Measurements from ENCODE around the gene KCNN1. TPM values are rescaled to one million over a fixed set of nuclear protein-coding genes. Genes with fewer than 3 reads are reported as not detected.
A peak's percentile ranks its signal among the peaks of the same experiment; 100 is the strongest.

KCNN1 gene
- total RNA-seq, 6 experiments from 2014 or later: not detected

DNA sequence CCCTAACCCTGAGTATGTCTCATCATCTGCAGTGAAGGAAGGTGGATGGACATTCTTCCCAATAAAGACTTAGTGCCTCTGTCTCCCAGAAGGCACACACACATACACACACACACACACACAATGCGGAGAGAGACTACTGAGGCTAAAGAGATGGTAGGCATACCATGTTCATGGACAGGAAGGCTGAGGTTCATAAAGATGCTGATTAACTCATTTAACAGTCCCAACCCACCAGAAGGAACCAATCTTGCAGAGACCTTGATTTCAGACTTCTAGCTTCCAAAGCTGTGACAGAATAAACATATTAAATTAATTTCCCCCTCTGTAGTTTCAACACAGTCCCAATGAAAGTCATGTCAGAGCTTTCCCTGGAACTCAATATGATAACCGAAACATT is 74.1 kb downstream of the KCNN1 start:
- Mint-ChIP-seq H3K27me3 (ENCODE audit: insufficient read depth) (peaks cover 15% of the 10 kb centered on the region; the same call in 1 of the 2 replicates), H3K4me1 (ENCODE audit: low read depth) (peaks cover 13% of the 10 kb centered on the region), H3K9me3 (peaks cover 5% of the 10 kb centered on the region), H3K36me3 (ENCODE audit: low read depth) (no peaks in the 10 kb centered on the region; the same call in 1 of the 2 replicates), H3K4me3 (no peak overlapping the region), H3K27ac (no peak overlapping the region)
- TF ChIP-seq, protein P1, sequence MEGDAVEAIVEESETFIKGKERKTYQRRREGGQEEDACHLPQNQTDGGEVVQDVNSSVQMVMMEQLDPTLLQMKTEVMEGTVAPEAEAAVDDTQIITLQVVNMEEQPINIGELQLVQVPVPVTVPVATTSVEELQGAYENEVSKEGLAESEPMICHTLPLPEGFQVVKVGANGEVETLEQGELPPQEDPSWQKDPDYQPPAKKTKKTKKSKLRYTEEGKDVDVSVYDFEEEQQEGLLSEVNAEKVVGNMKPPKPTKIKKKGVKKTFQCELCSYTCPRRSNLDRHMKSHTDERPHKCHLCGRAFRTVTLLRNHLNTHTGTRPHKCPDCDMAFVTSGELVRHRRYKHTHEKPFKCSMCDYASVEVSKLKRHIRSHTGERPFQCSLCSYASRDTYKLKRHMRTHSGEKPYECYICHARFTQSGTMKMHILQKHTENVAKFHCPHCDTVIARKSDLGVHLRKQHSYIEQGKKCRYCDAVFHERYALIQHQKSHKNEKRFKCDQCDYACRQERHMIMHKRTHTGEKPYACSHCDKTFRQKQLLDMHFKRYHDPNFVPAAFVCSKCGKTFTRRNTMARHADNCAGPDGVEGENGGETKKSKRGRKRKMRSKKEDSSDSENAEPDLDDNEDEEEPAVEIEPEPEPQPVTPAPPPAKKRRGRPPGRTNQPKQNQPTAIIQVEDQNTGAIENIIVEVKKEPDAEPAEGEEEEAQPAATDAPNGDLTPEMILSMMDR (IDR thresholded peaks at IDR 0.05): no peak
- no peak for DNase-seq

DNA sequence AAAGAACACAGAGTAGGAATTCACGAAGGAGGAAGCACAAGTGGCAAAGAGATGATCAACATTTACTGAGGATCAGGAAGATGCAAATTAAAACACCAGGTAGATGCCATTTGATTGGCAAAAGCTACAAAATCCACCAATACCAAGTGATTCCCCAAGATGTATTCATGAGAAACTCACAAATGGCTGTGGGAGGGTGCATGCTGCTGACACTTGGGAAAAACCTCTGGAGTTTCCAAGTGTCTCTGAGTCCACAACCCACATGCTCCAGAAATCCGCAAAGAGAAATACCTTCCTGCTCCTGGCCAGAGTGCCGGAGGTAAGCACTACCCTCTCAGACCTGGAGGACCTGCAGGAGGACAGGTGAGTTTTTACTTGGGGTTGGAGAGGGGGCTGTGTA is 76.8 kb downstream of the KCNN1 start:
- Mint-ChIP-seq H3K4me3 (no peak overlapping the region), H3K27ac (no peak overlapping the region), H3K9me3 (peaks cover 5% of the 10 kb centered on the region), H3K36me3 (ENCODE audit: low read depth) (no peaks in the 10 kb centered on the region; the same call in 1 of the 2 replicates), H3K4me1 (ENCODE audit: low read depth) (peaks cover 21% of the 10 kb centered on the region), H3K27me3 (ENCODE audit: insufficient read depth) (peaks cover 15% of the 10 kb centered on the region; the same call in 1 of the 2 replicates)
- no peak for DNase-seq
- TF ChIP-seq, protein P1 (IDR thresholded peaks at IDR 0.05): no peak

DNA sequence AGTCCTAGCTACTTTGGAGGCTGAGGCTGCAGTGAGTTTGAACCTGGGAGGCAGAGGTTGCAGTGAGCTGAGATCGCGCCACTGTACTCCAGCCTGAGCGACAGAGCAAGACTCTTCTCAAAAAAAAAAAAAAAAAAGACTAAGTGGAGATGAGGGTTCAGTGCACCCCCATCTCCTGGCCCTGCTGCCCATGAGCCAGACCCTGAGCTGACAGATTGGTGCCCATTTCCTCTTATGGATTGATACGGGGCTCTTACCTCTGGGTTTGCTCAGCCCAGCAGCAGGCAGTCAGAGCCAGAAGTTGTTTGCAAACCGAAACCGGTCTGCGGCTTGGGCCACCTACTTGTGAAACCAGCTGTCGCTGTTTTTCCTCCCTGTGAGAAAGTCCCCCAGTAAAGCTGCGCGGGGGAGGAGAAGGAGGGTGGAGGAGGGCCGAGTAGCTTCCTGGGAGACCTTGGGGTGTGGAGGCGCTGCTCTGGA is 78.0 kb downstream of the KCNN1 start:
- Mint-ChIP-seq H3K36me3 (ENCODE audit: low read depth) (no peaks in the 10 kb centered on the region; the same call in 1 of the 2 replicates), H3K4me1 (ENCODE audit: low read depth) (peaks cover 22% of the 10 kb centered on the region), H3K27ac (peak overlapping the region; percentile 86), H3K9me3 (peaks cover 5% of the 10 kb centered on the region), H3K27me3 (ENCODE audit: insufficient read depth) (peaks cover 14% of the 10 kb centered on the region; the same call in 1 of the 2 replicates), H3K4me3 (peak overlapping the region; percentile 70)
- TF ChIP-seq, protein P1 (IDR thresholded peaks at IDR 0.05): no peak
- peak; percentile 35 for DNase-seq

DNA sequence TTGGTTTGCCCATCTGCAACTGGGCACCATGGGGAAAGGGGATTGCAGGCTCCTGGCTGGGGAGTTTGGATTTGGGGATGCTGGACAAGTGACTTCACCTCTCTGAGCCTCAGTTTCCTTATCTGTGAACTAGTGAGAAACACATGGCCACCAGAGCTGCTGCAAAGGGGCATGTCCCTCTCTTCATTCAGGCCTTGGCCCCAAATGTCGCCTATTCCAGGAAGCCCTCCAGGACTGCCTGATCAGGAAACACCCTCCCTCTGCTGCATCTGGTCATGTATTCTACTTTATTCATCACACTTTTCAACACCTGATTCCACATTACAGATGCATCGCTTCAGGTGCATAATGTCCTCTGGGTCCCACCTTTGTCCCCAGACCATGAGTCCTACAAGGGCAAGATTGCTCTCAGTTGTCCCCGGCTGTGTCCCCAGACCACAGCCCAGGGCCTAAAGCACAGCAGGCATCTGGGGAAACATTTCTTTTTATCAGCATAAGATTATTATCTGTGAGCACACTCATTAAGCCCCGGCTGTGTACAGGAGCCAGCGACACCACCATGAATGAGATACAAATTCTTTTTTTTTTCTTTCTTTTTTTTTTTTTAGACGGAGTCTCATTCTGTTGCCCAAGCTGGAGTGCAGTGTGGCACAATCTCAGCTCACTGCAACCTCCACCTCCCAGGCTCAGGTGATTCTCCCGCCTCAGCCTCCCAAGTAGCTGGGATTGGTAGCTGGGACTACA is 78.6 kb downstream of the KCNN1 start:
- Mint-ChIP-seq H3K36me3 (ENCODE audit: low read depth) (no peaks in the 10 kb centered on the region; the same call in 1 of the 2 replicates), H3K9me3 (peaks cover 5% of the 10 kb centered on the region), H3K4me3 (peak overlapping the region; percentile 70), H3K4me1 (ENCODE audit: low read depth) (peaks cover 27% of the 10 kb centered on the region), H3K27ac (peak overlapping the region; percentile 86), H3K27me3 (ENCODE audit: insufficient read depth) (peaks cover 8% of the 10 kb centered on the region; the same call in 1 of the 2 replicates)
- TF ChIP-seq, protein P1 (IDR thresholded peaks at IDR 0.05): no peak
- DNase-seq: no peak

DNA sequence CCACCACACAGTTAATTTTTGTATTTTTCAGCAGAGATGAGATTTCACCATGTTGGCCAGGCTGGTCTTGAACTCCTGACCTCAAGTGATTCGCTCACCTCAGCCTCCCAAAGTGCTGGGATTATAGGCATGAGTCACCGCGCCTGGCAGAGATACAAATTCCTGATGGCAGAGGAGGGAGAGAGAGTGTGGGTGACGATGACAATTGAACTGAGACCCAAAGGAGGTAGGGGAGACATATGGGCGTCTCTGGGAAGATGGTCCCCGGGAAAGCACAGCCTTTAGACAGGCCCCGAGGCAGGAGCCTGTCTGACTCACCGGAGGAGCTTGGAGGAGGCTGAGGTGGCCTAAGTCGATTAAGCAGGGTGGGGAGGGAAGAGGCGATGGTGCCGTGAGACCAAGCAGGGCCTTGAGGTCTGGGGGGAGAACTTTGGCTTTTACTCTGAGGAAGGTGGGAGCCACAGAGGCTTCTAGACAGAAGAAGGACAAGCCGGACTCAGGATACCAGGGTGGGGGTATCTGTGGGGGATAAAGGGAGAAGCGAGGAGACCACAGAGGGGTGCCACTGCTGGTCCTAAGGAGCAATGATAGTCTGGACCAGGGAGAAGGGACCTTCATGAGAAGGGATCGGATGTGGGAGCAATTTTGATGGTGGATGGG is 79.3 kb downstream of the KCNN1 start:
- peak overlapping the region; percentile 70 for H3K4me3 Mint-ChIP-seq
- peaks cover 6% of the 10 kb centered on the region; the same call in 1 of the 2 replicates for H3K27me3 Mint-ChIP-seq (ENCODE audit: insufficient read depth)
- no peaks in the 10 kb centered on the region; the same call in 1 of the 2 replicates for H3K36me3 Mint-ChIP-seq (ENCODE audit: low read depth)
- H3K9me3 Mint-ChIP-seq: peaks cover 5% of the 10 kb centered on the region; the same call in 1 of the 2 replicates
- peaks cover 27% of the 10 kb centered on the region for H3K4me1 Mint-ChIP-seq (ENCODE audit: low read depth)
- TF ChIP-seq, protein P1 (IDR thresholded peaks at IDR 0.05): no peak
- peak overlapping the region; percentile 86 for H3K27ac Mint-ChIP-seq
- peak; percentile 94 for DNase-seq

Data from HFFc6 (cell line).